22Rv1 (cell line): ENCODE data around the gene NME1.

Source experiments
- CTCF ChIP-seq: fragments of 450-650 bp; IDR thresholded peaks from 2 replicates; pipeline ENCODE4 v1.5.1; 2017; ENCODE audit warnings: mild to moderate bottlenecking
- ZFX ChIP-seq: fragments of 450-650 bp; IDR thresholded peaks from 2 replicates; pipeline ENCODE4 v1.6.1; 2017; ENCODE audit warnings: antibody characterized with exemption, borderline replicate concordance

- TF ChIP-seq CTCF (no peak), ZFX (no peak)
Measured at GRCh38 chr17:51203838-51204237, 50.5 kb downstream of the NME1 start.
